H1 (cell line): ENCODE measurements around the gene IMP3. TPM values are rescaled to one million over a fixed set of nuclear protein-coding genes. Genes with fewer than 3 reads are reported as not detected.

Experiments used
- CTCF ChIA-PET: fragments of 300-600 bp; sonication (Branson Sonifier 250); formaldehyde crosslinking; loops from one replicate; lab custom pipeline; 2021; ENCODE audit not compliant: partially characterized antibody; lab: Charles Lee
- POLR2A ChIA-PET: fragments of 300-600 bp; sonication (Branson Sonifier 250); formaldehyde crosslinking; loops from one replicate; lab custom pipeline; 2021; ENCODE audit warnings: inconsistent platforms; ENCODE audit not compliant: partially characterized antibody; lab: Charles Lee
- DNase-seq, 2 experiments: peaks; one replicate each; pipeline versions ENCODE4 v3.0.0 to v3.0.0-alpha.2; 2010 to 2022; ENCODE audit warnings: low spot score in 2 of 2, low read depth in 1 of 2, mixed read lengths in 1 of 2
- FAIRE-seq: peaks from 2 replicates; lab custom pipeline; 2011; peaks lifted over from hg19 to GRCh38; lab: Jason Lieb, UNC
- H2AFZ ChIP-seq: 2 replicates; pipeline ENCODE4 v1.8.1; 2012; ENCODE audit warnings: low read length, inconsistent platforms
- H2AK5ac ChIP-seq: 2 replicates; pipeline ENCODE4 v1.6.1; 2013; ENCODE audit warnings: low read depth, low read length
- H2BK120ac ChIP-seq: replicated peaks from 2 replicates; pipeline ENCODE3; 2013; ENCODE audit warnings: low read depth, low read length, inconsistent platforms
- H2BK12ac ChIP-seq: 2 replicates; pipeline ENCODE4 v1.6.1; 2013; ENCODE audit warnings: low read depth, low read length
- H2BK15ac ChIP-seq: 2 replicates; pipeline ENCODE4 v1.6.1; 2013; ENCODE audit warnings: low read length
- H2BK20ac ChIP-seq: 2 replicates; pipeline ENCODE4 v1.6.1; 2013; ENCODE audit warnings: low read length
- H2BK5ac ChIP-seq: 2 replicates; pipeline ENCODE4 v1.6.1; 2013; ENCODE audit warnings: low read depth, low read length
- H3K14ac ChIP-seq: 2 replicates; pipeline ENCODE4 v1.6.1; 2013; ENCODE audit warnings: inconsistent platforms; ENCODE audit not compliant: insufficient read length
- H3K18ac ChIP-seq: 2 replicates; pipeline ENCODE4 v1.6.1; 2013; ENCODE audit warnings: low read length; ENCODE audit errors: extremely low read depth
- H3K23ac ChIP-seq: 2 replicates; pipeline ENCODE4 v1.6.1; 2013; ENCODE audit warnings: inconsistent platforms; ENCODE audit not compliant: insufficient read length
- H3K23me2 ChIP-seq: 2 replicates; pipeline ENCODE4 v1.6.1; 2013; ENCODE audit warnings: low read depth, low read length
- H3K27ac ChIP-seq: 2 replicates; pipeline ENCODE4 v1.6.1; 2011; ENCODE audit warnings: low read depth, low read length, inconsistent platforms
- H3K27me3 ChIP-seq, 4 experiments: replicated peaks in 1 of 4; 1 replicate in 1 of 4; 2 replicates in 3 of 4; pipeline versions ENCODE4 v1.6.1 to v1.8.1; 2011 to 2013; ENCODE audit warnings: low read length in 3 of 4, mild to moderate bottlenecking in 3 of 4, inconsistent platforms in 2 of 4, mixed read lengths in 2 of 4, moderate library complexity in 1 of 4; ENCODE audit not compliant: control insufficient read depth in 3 of 4, insufficient read depth in 3 of 4; ENCODE audit errors: extremely low read depth in 1 of 4
- H3K36me3 ChIP-seq, 4 experiments: 2 replicates each; pipeline versions ENCODE4 v1.6.1 to v1.8.1; 2011 to 2013; ENCODE audit warnings: mild to moderate bottlenecking in 4 of 4, low read length in 3 of 4, moderate library complexity in 2 of 4, control low read depth in 1 of 4, inconsistent platforms in 1 of 4; ENCODE audit not compliant: insufficient read depth in 4 of 4, control insufficient read depth in 2 of 4
- H3K4ac ChIP-seq: replicated peaks from 2 replicates; pipeline ENCODE3; 2013; ENCODE audit warnings: low read length, low read depth, mixed read lengths, inconsistent platforms; ENCODE audit not compliant: insufficient read length
- H3K4me1 ChIP-seq, 4 experiments: replicated peaks in 1 of 4; 1 replicate in 1 of 4; 2 replicates in 3 of 4; pipeline versions ENCODE4 v1.6.1 to v1.8.1; 2011 to 2013; ENCODE audit warnings: low read length in 3 of 4, inconsistent platforms in 2 of 4, mixed read lengths in 1 of 4; ENCODE audit not compliant: insufficient read depth in 4 of 4, control insufficient read depth in 3 of 4
- H3K4me2 ChIP-seq, 2 experiments: 2 replicates each; pipeline versions ENCODE4 v1.6.1 to v1.8.1; 2011 to 2013; ENCODE audit warnings: low read depth in 2 of 2, low read length in 2 of 2, control low read depth in 1 of 2, inconsistent platforms in 1 of 2, mild to moderate bottlenecking in 1 of 2; ENCODE audit not compliant: insufficient read depth in 1 of 2
- H3K4me3 ChIP-seq, 4 experiments: fragments of 200-600, 300-600 bp in 1 of 4; sonication (generic), shearing (Covaris generic), sonication (Bioruptor Twin) in 1 of 4; 2 replicates each; pipeline versions ENCODE4 v1.5.1 to v1.8.1; 2011 to 2016; ENCODE audit warnings: low read length in 4 of 4, low read depth in 3 of 4, control low read depth in 2 of 4, inconsistent platforms in 2 of 4, mild to moderate bottlenecking in 2 of 4, mixed read lengths in 1 of 4, moderate library complexity in 1 of 4; ENCODE audit not compliant: insufficient read depth in 2 of 4; ENCODE audit errors: extremely low read depth in 1 of 4
- H3K56ac ChIP-seq: replicated peaks from 2 replicates; pipeline ENCODE3; 2013; ENCODE audit warnings: low read depth, mild to moderate bottlenecking, mixed read lengths, low read length, inconsistent platforms; ENCODE audit not compliant: insufficient read length
- H3K79me1 ChIP-seq: 2 replicates; pipeline ENCODE4 v1.6.1; 2013; ENCODE audit warnings: low read depth, low read length, control low read depth
- H3K79me2 ChIP-seq, 2 experiments: 2 replicates each; pipeline versions ENCODE4 v1.6.1 to v1.8.1; 2012 to 2013; ENCODE audit warnings: low read length in 2 of 2, mild to moderate bottlenecking in 2 of 2, inconsistent platforms in 1 of 2; ENCODE audit not compliant: insufficient read depth in 2 of 2, control insufficient read depth in 1 of 2
- H3K9ac ChIP-seq, 4 experiments: replicated peaks in 1 of 4; 1 replicate in 1 of 4; 2 replicates in 3 of 4; pipeline versions ENCODE4 v1.6.1 to v1.8.1; 2011 to 2013; ENCODE audit warnings: low read depth in 3 of 4, low read length in 3 of 4, control low read depth in 2 of 4, mild to moderate bottlenecking in 2 of 4, moderate library complexity in 2 of 4, inconsistent platforms in 1 of 4; ENCODE audit errors: extremely low read depth in 1 of 4
- H3K9me3 ChIP-seq, 2 experiments: 2 replicates each; pipeline versions ENCODE4 v1.6.1 to v1.8.1; 2012 to 2013; ENCODE audit warnings: mild to moderate bottlenecking in 2 of 2, moderate library complexity in 2 of 2, control low read depth in 1 of 2, inconsistent platforms in 1 of 2, low read depth in 1 of 2, low read length in 1 of 2, mixed read lengths in 1 of 2; ENCODE audit not compliant: insufficient read depth in 2 of 2
- H4K20me1 ChIP-seq, 2 experiments: replicated peaks in 1 of 2; 2 replicates each; pipeline versions ENCODE3 to v1.8.1; 2011 to 2013; ENCODE audit warnings: inconsistent platforms in 2 of 2, low read length in 2 of 2, mild to moderate bottlenecking in 1 of 2; ENCODE audit not compliant: insufficient read depth in 2 of 2, control insufficient read depth in 1 of 2
- H4K5ac ChIP-seq: 2 replicates; pipeline ENCODE4 v1.6.1; 2013; ENCODE audit warnings: low read length, low read depth, mixed read lengths, inconsistent platforms; ENCODE audit not compliant: insufficient read length
- H4K8ac ChIP-seq: 2 replicates; pipeline ENCODE4 v1.8.0; 2013; ENCODE audit warnings: mild to moderate bottlenecking, moderate library complexity, low read length, inconsistent platforms; ENCODE audit not compliant: insufficient read depth; ENCODE audit errors: extremely low read depth
- H4K91ac ChIP-seq: replicated peaks from 2 replicates; pipeline ENCODE3; 2013; ENCODE audit warnings: low read length, mixed read lengths, inconsistent platforms; ENCODE audit not compliant: insufficient read length
- CBX5 ChIP-seq: fragments of 300-800, 300-1000 bp; sonication (generic); IDR thresholded peaks from 2 replicates; pipeline ENCODE4 v1.7.1; 2016; ENCODE audit warnings: antibody characterized with exemption, low read length, low read depth
- GABPA ChIP-seq: IDR thresholded peaks from 2 replicates; pipeline ENCODE4 v1.6.1; 2011; ENCODE audit warnings: mild to moderate bottlenecking, low read length, moderate library complexity, borderline replicate concordance; ENCODE audit not compliant: insufficient read depth
- HDAC2 ChIP-seq, 2 experiments: fragments of 300-600 bp in 1 of 2; sonication (generic) in 1 of 2; IDR thresholded peaks; 2 replicates each; pipeline ENCODE4 v1.6.1; 2011 to 2012; ENCODE audit warnings: low read depth in 2 of 2, low read length in 2 of 2, mild to moderate bottlenecking in 2 of 2, moderate library complexity in 2 of 2, borderline replicate concordance in 1 of 2, inconsistent platforms in 1 of 2
- MAX ChIP-seq: IDR thresholded peaks from 2 replicates; pipeline ENCODE4 v1.6.1; 2012; ENCODE audit warnings: inconsistent platforms
- TBP ChIP-seq: IDR thresholded peaks from 2 replicates; pipeline ENCODE4 v1.6.1; 2011; ENCODE audit warnings: low read depth, low read length, improper control_type of control experiment
- USF2 ChIP-seq: IDR thresholded peaks from 2 replicates; pipeline ENCODE4 v1.6.1; 2011; ENCODE audit warnings: low read length, improper control_type of control experiment
- ZNF274 ChIP-seq: IDR thresholded peaks from 2 replicates; pipeline ENCODE4 v1.7.0; 2012; ENCODE audit warnings: low read length, borderline replicate concordance; ENCODE audit errors: extremely low read depth
- WGBS, 2 experiments: shearing (Covaris generic) in 1 of 2; methylation state at CpG; one replicate each; pipeline versions ENCODE4 v1.1.6 to v1.1.7; 2013 to 2015; ENCODE audit warnings: low lambda C conversion rate in 2 of 2, mixed read lengths in 2 of 2, inconsistent platforms in 1 of 2, low coverage in 1 of 2, missing lambda C conversion rate in 1 of 2; ENCODE audit not compliant: insufficient replicate concordance in 2 of 2, insufficient coverage in 1 of 2, insufficient read length in 1 of 2; ENCODE audit errors: extremely low coverage in 1 of 2, missing lambda C conversion rate in 1 of 2; 5-methylcytosine and 5-hydroxymethylcytosine counted together
- polyA plus RNA-seq, 7 experiments: library from polyadenylated mRNA; depleted of rRNA in 3 of 7; stranded (reverse) in 5 of 7; unstranded in 2 of 7; fragments of >200 nt in 5 of 7; fragments of 200-250 nt in 2 of 7; gene quantifications; 1 replicate in 5 of 7; 2 replicates in 1 of 7; 4 replicates in 1 of 7; pipeline versions ENCODE4 v1.2.1 to v1.2.3, GENCODE V29; 2011 to 2013; ENCODE audit warnings: missing spikeins in 2 of 7, mixed read lengths in 2 of 7
- total RNA-seq: library from RNA; stranded (reverse); fragmentation: NEBNext Ultra II Directional; extraction: Animal tissue kit (Norgen Biotek cat#: 25700); gene quantifications from 2 replicates; pipeline ENCODE4 v1.2.1, GENCODE V29; 2021

Gene IMP3
- total and polyA plus RNA-seq, 2 of the 8 experiments (the other 6 are each of a cell fraction or from before 2014, with no cell fraction given), result 114 to 273 TPM

GRCh38 chr15:75669191-75669878 is 29.3 kb upstream of the IMP3 start:
- Histone ChIP-seq H3K36me3 (no peaks in the 10 kb centered on the region), H4K8ac (peak overlapping the region; percentile 59; the same call in 1 of the 2 replicates), H3K4ac (no peak overlapping the region), H2AFZ (no peak overlapping the region), H3K23me2 (no peaks in the 10 kb centered on the region), H3K4me1 (peaks cover 7 to 14% (median 9%) of the 10 kb centered on the region in 4 experiments), H2BK5ac (no peak overlapping the region), H3K27ac (no peak overlapping the region), H4K91ac (no peak overlapping the region), H3K14ac (no peak overlapping the region), H4K5ac (no peak overlapping the region), H4K20me1 (peaks cover 0 to 2% of the 10 kb centered on the region in 2 experiments), H2BK15ac (no peak overlapping the region), H2BK120ac (no peak overlapping the region), H3K79me1 (no peaks in the 10 kb centered on the region), H3K79me2 (no peaks in the 10 kb centered on the region), H2BK20ac (no peak overlapping the region), H3K27me3 (no peaks in the 10 kb centered on the region), H3K23ac (no peak overlapping the region), H2AK5ac (no peak overlapping the region), H3K56ac (no peak overlapping the region), H2BK12ac (no peak overlapping the region), H3K18ac (no peak overlapping the region), H3K9me3 (no peaks in the 10 kb centered on the region), H3K4me2 (no peak overlapping the region), H3K9ac (no peak overlapping the region), H3K4me3 (no peak overlapping the region)
- FAIRE-seq (no peak), DNase-seq (no peak)
- POLR2A ChIA-PET, result interaction anchor here (1.0 to 1.6 kb wide), 4 partner anchors 8 to 215 kb away, joined by 3 to 4 read pairs (median 4); no protein-coding TSS in a partner anchor
- WGBS, 2 experiments, result 84% methylated on average over 14 of the region's 14 CpGs; no CpG with 5 or more reads in 1 of the 2 experiments
- CTCF ChIA-PET, result interaction anchor here (0.7 to 7.4 kb wide), 3 partner anchors 8 to 72 kb away, joined by 3 to 60 read pairs (median 6); no protein-coding TSS in a partner anchor
- no peak for TF ChIP-seq CBX5
- TF ChIP-seq GABPA, result no peak
- no peak for TF ChIP-seq MAX
- TF ChIP-seq TBP, result no peak
- no peak for TF ChIP-seq HDAC2 (IDR thresholded peaks at IDR 0.05; ENCODE audit: borderline replicate concordance in 1 of 2, low read depth in 2 of 2, low read length in 2 of 2)
- TF ChIP-seq ZNF274, result no peak
- no peak for TF ChIP-seq USF2
